Vagina (tissue), 2 donors: ENCODE data around the gene XPO5. TPM values are rescaled to one million over a fixed set of nuclear protein-coding genes. Genes with fewer than 3 reads are reported as not detected.

Source experiments
- DNase-seq, 2 donors: peaks; one replicate each; pipeline ENCODE4 v3.0.0-alpha.2; 2017; ENCODE audit errors: extremely low spot score in 2 of 2
- H3K27ac ChIP-seq: fragments of 200-600 bp; sonication (generic); one replicate; pipeline ENCODE4 v1.5.1; 2019
- H3K27me3 ChIP-seq: fragments of 200-600 bp; sonication (generic); one replicate; pipeline ENCODE4 v1.5.1; 2019
- H3K36me3 ChIP-seq, 2 donors: fragments of 200-600 bp; sonication (generic); one replicate each; pipeline ENCODE4 v1.5.1; 2017 to 2019
- H3K4me1 ChIP-seq: fragments of 200-600 bp; sonication (generic); one replicate; pipeline ENCODE4 v1.5.1; 2019
- H3K4me3 ChIP-seq, 2 donors: fragments of 200-600 bp; sonication (generic); 1 replicate in 1 of 2; 2 replicates in 1 of 2; pipeline ENCODE4 v1.5.1; 2016 to 2019
- H3K9me3 ChIP-seq: fragments of 200-600 bp; sonication (generic); one replicate; pipeline ENCODE4 v1.5.1; 2019
- CTCF ChIP-seq, 3 experiments: fragments of 450-650 bp in 2 of 3; fragments of 200-600 bp in 1 of 3; sonication (generic) in 1 of 3; IDR thresholded peaks; one replicate each; pipeline ENCODE4 v1.5.1; 2017 to 2019; ENCODE audit warnings: antibody characterized with exemption in 3 of 3, mild to moderate bottlenecking in 2 of 3, moderate library complexity in 2 of 3
- POLR2A ChIP-seq, 2 donors: fragments of 450-650 bp; IDR thresholded peaks; one replicate each; pipeline ENCODE4 v1.6.1; 2017; ENCODE audit warnings: antibody characterized with exemption in 2 of 2, mild to moderate bottlenecking in 2 of 2, moderate library complexity in 2 of 2
- POLR2AphosphoS5 ChIP-seq, 2 donors: sonication (generic); formaldehyde crosslinking; IDR thresholded peaks; one replicate each; pipeline ENCODE4 v1.9.0; 2017; ENCODE audit warnings: antibody characterized with exemption in 2 of 2, mild to moderate bottlenecking in 2 of 2, low read depth in 1 of 2; ENCODE audit not compliant: insufficient read depth in 1 of 2
- intact Hi-C: fragments of 100-400 bp; cut with DNase I; formaldehyde crosslinking; loops from one replicate; pipeline ENCODE4 v1.15.1; 2023
- total RNA-seq: library from RNA; depleted of rRNA; stranded (reverse); fragments of >200 nt; gene quantifications from one replicate; pipeline ENCODE4 v1.2.3, GENCODE V29; 2016

The XPO5 gene
- total RNA-seq, 1 donor from 2014 or later: 24.3 TPM

DNA sequence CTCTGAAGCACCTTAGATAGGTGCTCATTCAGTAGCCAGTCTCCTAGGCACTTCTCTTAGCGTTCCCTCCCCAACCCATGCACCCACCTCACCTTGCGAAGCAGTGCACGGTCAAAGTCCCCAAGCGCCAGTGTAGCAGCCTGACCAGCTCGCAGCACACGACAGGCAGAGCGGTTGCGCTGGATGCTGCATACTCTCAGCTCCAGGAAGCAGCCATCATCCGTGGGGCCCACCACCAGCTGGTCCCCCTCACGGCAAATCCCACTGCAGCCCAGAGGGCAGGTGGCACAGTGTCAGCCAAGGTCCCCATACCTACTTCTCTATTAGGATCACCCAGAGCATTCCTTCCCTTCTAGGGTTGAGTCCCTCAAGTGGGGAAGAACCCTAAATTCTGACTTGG is 46.7 kb upstream of the XPO5 start:
- H3K4me1 ChIP-seq: peaks cover 12% of the 10 kb centered on the region
- TF ChIP-seq CTCF (IDR thresholded peaks at IDR 0.05) (no peak), POLR2AphosphoS5 (IDR thresholded peaks at IDR 0.05; ENCODE audit: insufficient read depth in 1 of 2, low read depth in 1 of 2) (no peak), POLR2A (IDR thresholded peaks at IDR 0.05) (no peak)
- DNase-seq: no peak
- H3K4me3 ChIP-seq: no peak overlapping the region
- no peaks in the 10 kb centered on the region for H3K9me3 ChIP-seq
- H3K36me3 ChIP-seq: peaks cover 0 to 58% of the 10 kb centered on the region in 2 donors
- no peaks in the 10 kb centered on the region for H3K27me3 ChIP-seq
- H3K27ac ChIP-seq: no peak overlapping the region
- intact Hi-C loops: no loop called here

- peaks cover 5% of the 10 kb centered on the region for H3K4me1 ChIP-seq
- H3K9me3 ChIP-seq: no peaks in the 10 kb centered on the region
- intact Hi-C loops: no loop called here
- H3K36me3 ChIP-seq: peaks cover 0 to 58% of the 10 kb centered on the region in 2 donors
- H3K4me3 ChIP-seq: no peak overlapping the region
- H3K27me3 ChIP-seq: no peaks in the 10 kb centered on the region
- no peak for TF ChIP-seq POLR2AphosphoS5 (IDR thresholded peaks at IDR 0.05; ENCODE audit: insufficient read depth in 1 of 2, low read depth in 1 of 2)
- no peak overlapping the region for H3K27ac ChIP-seq
- no peak for DNase-seq
Observed at GRCh38 chr6:43621836-43622180, 46.0 kb upstream of the XPO5 start.

DNA sequence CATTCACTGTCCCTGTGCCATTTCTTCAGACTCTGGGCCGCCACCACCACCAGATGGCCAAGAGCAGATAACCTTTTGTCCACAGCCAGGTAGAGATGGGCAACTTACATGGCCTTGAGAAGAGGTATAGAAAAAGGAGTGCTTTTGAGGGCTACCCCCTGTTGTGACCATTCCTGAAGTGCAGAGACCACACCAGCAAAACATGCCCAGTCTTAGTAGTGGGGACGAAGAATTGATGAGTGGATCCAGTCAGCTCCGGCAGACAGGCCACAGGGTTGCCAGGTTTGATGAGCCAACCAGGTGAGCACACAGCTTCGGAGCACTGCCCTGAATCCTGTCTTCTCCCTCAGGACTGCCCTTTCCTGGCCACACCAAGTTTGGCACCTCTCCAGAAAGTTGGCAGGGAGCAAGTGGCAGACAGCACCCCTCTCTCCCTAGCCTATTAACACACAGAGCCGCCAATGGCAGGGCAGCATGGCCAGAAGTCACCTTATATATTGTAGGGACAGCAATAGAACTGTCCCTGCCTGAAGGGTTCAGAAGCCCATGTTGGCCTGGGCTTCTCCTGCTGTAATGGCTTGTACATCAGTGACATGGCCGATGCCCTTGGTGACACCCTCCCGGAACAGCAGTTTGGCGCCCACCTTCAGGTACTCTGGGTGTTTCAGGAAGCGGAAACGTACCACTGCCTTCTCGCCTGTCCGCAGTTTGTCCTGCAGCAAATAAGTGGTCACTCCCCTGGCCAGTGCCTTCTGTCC is 45.4 kb upstream of the XPO5 start:
- H3K4me3 ChIP-seq: no peak overlapping the region
- no peaks in the 10 kb centered on the region for H3K27me3 ChIP-seq
- H3K4me1 ChIP-seq: no peaks in the 10 kb centered on the region
- no peak overlapping the region for H3K27ac ChIP-seq
- H3K9me3 ChIP-seq: no peaks in the 10 kb centered on the region
- peaks cover 0 to 58% of the 10 kb centered on the region in 2 donors for H3K36me3 ChIP-seq
- intact Hi-C loops: no loop called here
- TF ChIP-seq POLR2A (IDR thresholded peaks at IDR 0.05): no peak
- TF ChIP-seq CTCF (IDR thresholded peaks at IDR 0.05): no peak
- no peak for TF ChIP-seq POLR2AphosphoS5 (IDR thresholded peaks at IDR 0.05; ENCODE audit: insufficient read depth in 1 of 2, low read depth in 1 of 2)
- DNase-seq: no peak

- H3K27ac ChIP-seq: no peak overlapping the region
- no peak for DNase-seq
- peaks cover 0 to 35% of the 10 kb centered on the region in 2 donors for H3K36me3 ChIP-seq
- intact Hi-C loops: no loop called here
- H3K4me3 ChIP-seq: no peak overlapping the region
- TF ChIP-seq POLR2A (IDR thresholded peaks at IDR 0.05) (no peak), CTCF (IDR thresholded peaks at IDR 0.05) (no peak), POLR2AphosphoS5 (IDR thresholded peaks at IDR 0.05; ENCODE audit: insufficient read depth in 1 of 2, low read depth in 1 of 2) (no peak)
- H3K27me3 ChIP-seq: no peaks in the 10 kb centered on the region
- H3K9me3 ChIP-seq: no peaks in the 10 kb centered on the region
- no peaks in the 10 kb centered on the region for H3K4me1 ChIP-seq
Observed at GRCh38 chr6:43616725-43617472, 41.1 kb upstream of the XPO5 start.

DNA sequence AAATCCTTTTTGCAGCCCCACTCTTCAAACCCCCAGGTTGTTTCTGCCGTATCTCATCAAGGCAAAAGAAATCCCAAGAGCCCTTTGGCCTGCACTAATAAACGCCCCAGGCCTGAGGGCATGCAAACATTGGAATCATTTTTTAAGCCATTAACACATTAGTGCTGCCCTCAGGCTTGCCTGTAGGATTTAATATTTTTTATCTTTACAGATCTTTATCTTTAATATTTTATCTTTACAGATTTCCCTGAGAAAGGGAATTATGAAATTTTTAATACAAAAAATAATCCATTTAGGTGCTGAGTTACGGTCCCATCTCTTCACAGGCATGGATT is 38.5 kb upstream of the XPO5 start:
- peaks cover 0 to 27% of the 10 kb centered on the region in 2 donors for H3K36me3 ChIP-seq
- H3K27ac ChIP-seq: no peak overlapping the region
- H3K27me3 ChIP-seq: no peaks in the 10 kb centered on the region
- H3K9me3 ChIP-seq: no peaks in the 10 kb centered on the region
- no peak overlapping the region for H3K4me3 ChIP-seq
- TF ChIP-seq POLR2A (IDR thresholded peaks at IDR 0.05) (no peak), CTCF (IDR thresholded peaks at IDR 0.05) (no peak), POLR2AphosphoS5 (IDR thresholded peaks at IDR 0.05; ENCODE audit: insufficient read depth in 1 of 2, low read depth in 1 of 2) (no peak)
- intact Hi-C loops: no loop called here
- no peaks in the 10 kb centered on the region for H3K4me1 ChIP-seq
- DNase-seq: no peak
